OCI-LY1 (cell line): ENCODE measurements around the gene GPBAR1.
A peak's percentile ranks its signal among the peaks of the same experiment; 100 is the strongest.

ENCODE experiments used
- H2AFZ ChIP-seq: fragments of 200-600 bp; sonication (generic), shearing (Covaris generic); 2 replicates; pipeline ENCODE4 v1.6.0; 2014; ENCODE audit warnings: antibody characterized with exemption, mild to moderate bottlenecking, low read length
- H3F3A ChIP-seq: fragments of 200-600 bp; sonication (generic), shearing (Covaris generic); 2 replicates; pipeline ENCODE4 v1.6.0; 2014; ENCODE audit warnings: mild to moderate bottlenecking, antibody characterized with exemption, low read length, moderate library complexity; ENCODE audit not compliant: insufficient read depth
- H3K27ac ChIP-seq: fragments of 200-600 bp; sonication (generic); 2 replicates; pipeline ENCODE4 v1.5.1; 2014; ENCODE audit warnings: low read length, mixed run types, mild to moderate bottlenecking, low read depth; ENCODE audit not compliant: poor library complexity, severe bottlenecking
- H3K27me3 ChIP-seq: fragments of 200-600 bp; sonication (generic); 2 replicates; pipeline ENCODE4 v1.6.0; 2014; ENCODE audit warnings: antibody characterized with exemption, mild to moderate bottlenecking, low read length, moderate library complexity; ENCODE audit not compliant: insufficient read depth
- H3K36me3 ChIP-seq: fragments of 200-600 bp; sonication (generic); 2 replicates; pipeline ENCODE4 v1.6.1; 2014; ENCODE audit warnings: mild to moderate bottlenecking, antibody characterized with exemption, low read length, moderate library complexity, mixed read lengths; ENCODE audit not compliant: insufficient read depth
- H3K4me1 ChIP-seq: fragments of 200-600 bp; sonication (generic); 2 replicates; pipeline ENCODE4 v1.5.1; 2014; ENCODE audit warnings: mild to moderate bottlenecking, low read length, moderate library complexity; ENCODE audit not compliant: insufficient read depth, severe bottlenecking
- H3K4me2 ChIP-seq: fragments of 200-600 bp; sonication (generic), shearing (Covaris generic); 2 replicates; pipeline ENCODE4 v1.6.1; 2014; ENCODE audit warnings: low read length
- H3K4me3 ChIP-seq: fragments of 200-600 bp; sonication (generic); 2 replicates; pipeline ENCODE4 v1.5.1; 2014; ENCODE audit warnings: low read length, low read depth, mild to moderate bottlenecking, mixed read lengths; ENCODE audit not compliant: poor library complexity, severe bottlenecking
- H3K79me2 ChIP-seq: fragments of 200-600 bp; shearing (Covaris generic); 2 replicates; pipeline ENCODE4 v1.6.1; 2016; ENCODE audit warnings: mixed run types, low read length, mixed read lengths; ENCODE audit not compliant: insufficient read depth
- H3K9ac ChIP-seq: fragments of 200-600 bp; sonication (generic), shearing (Covaris generic); 2 replicates; pipeline ENCODE4 v1.6.1; 2014; ENCODE audit warnings: mild to moderate bottlenecking, low read length, mixed read lengths
- H3K9me2 ChIP-seq: fragments of 200-600 bp; sonication (generic), shearing (Covaris generic); 2 replicates; pipeline ENCODE4 v1.6.1; 2014; ENCODE audit warnings: low read depth, mild to moderate bottlenecking, low read length, mixed read lengths
- H3K9me3 ChIP-seq: fragments of 200-600 bp; shearing (Covaris generic); 2 replicates; pipeline ENCODE4 v1.6.1; 2014; ENCODE audit warnings: low read length, mixed read lengths
- H4K20me1 ChIP-seq: fragments of 200-600 bp; sonication (generic), shearing (Covaris generic); 2 replicates; pipeline ENCODE4 v1.6.0; 2016; ENCODE audit warnings: mild to moderate bottlenecking, low read length; ENCODE audit not compliant: insufficient read depth
- CTCF ChIP-seq: fragments of 200-600 bp; sonication (generic), shearing (Covaris generic); IDR thresholded peaks from 2 replicates; pipeline ENCODE4 v1.5.1; 2017; ENCODE audit warnings: mild to moderate bottlenecking, antibody characterized with exemption, low read length, moderate library complexity, mixed read lengths
- EZH2 ChIP-seq: fragments of 200-600 bp; sonication (generic), shearing (Covaris generic); IDR thresholded peaks from 2 replicates; pipeline ENCODE4 v1.8.0; 2017; ENCODE audit warnings: borderline replicate concordance, mixed run types, mild to moderate bottlenecking, antibody characterized with exemption, low read length, moderate library complexity, mixed read lengths

GPBAR1 gene

DNA sequence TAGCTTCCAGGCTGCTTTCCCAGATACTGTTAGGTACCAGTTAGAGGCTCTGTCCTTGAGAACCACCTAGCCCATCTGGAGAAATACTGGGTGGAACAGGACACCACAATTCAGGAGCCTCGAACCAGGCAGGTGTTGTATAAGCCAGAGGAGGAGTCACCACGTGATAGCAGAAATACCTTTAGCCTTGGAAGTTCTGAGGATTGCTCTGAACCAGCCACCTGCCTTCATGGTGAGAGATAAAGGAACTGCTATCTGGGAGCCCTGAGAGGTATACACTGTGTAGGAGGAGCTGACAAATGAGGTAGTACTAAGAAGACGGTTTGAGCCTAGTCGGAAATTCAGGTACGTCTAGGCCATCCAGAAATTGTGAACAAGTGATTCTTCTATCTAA, 7.6 kb upstream of the GPBAR1 start:
- Histone ChIP-seq H3K4me3 (no peak overlapping the region), H2AFZ (no peak overlapping the region), H3K4me2 (no peak overlapping the region), H3K27me3 (no peaks in the 10 kb centered on the region), H4K20me1 (no peaks in the 10 kb centered on the region), H3F3A (peaks cover 17% of the 10 kb centered on the region), H3K9me3 (no peaks in the 10 kb centered on the region), H3K9me2 (no peaks in the 10 kb centered on the region), H3K4me1 (peaks cover 4% of the 10 kb centered on the region), H3K27ac (no peak overlapping the region), H3K79me2 (no peaks in the 10 kb centered on the region), H3K36me3 (peaks cover 80% of the 10 kb centered on the region), H3K9ac (no peak overlapping the region)
- TF ChIP-seq CTCF = no peak
- TF ChIP-seq EZH2 = no peak

DNA sequence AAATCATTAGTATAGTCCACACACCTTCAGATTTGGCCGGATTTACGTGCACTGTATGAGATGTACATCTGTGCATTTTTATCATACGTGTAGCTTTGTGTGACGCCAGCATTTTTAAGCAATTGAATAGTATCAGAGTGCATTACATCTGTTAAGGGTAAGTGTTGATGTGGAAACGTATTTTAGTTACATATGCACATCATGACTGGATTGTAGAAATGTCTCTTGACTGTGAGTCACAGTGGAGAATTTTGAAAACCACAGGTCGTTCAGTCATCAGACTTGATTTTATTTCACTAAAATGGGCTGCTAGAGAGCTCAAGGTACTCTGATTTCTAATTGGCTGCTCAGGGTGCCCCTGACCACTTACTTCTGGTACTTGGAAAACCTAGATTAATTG, 5.4 kb upstream of the GPBAR1 start:
- no peak overlapping the region for H3K9ac ChIP-seq
- H3K27ac ChIP-seq = no peak overlapping the region
- no peaks in the 10 kb centered on the region for H3K27me3 ChIP-seq
- H3K4me1 ChIP-seq = peaks cover 4% of the 10 kb centered on the region
- no peaks in the 10 kb centered on the region for H3K9me3 ChIP-seq
- H3K79me2 ChIP-seq = no peaks in the 10 kb centered on the region
- H2AFZ ChIP-seq = no peak overlapping the region
- no peaks in the 10 kb centered on the region for H3K9me2 ChIP-seq
- H3K4me3 ChIP-seq = no peak overlapping the region
- H3K4me2 ChIP-seq = no peak overlapping the region
- H3F3A ChIP-seq = peaks cover 17% of the 10 kb centered on the region
- peaks cover 58% of the 10 kb centered on the region for H3K36me3 ChIP-seq
- no peaks in the 10 kb centered on the region for H4K20me1 ChIP-seq
- TF ChIP-seq EZH2 (no peak), CTCF (no peak)

- Histone ChIP-seq H2AFZ (no peak overlapping the region), H4K20me1 (no peaks in the 10 kb centered on the region), H3K4me1 (peaks cover 4% of the 10 kb centered on the region), H3K9me3 (no peaks in the 10 kb centered on the region), H3K4me2 (no peak overlapping the region), H3K27ac (peak overlapping the region; percentile 58), H3F3A (peaks cover 17% of the 10 kb centered on the region), H3K9ac (no peak overlapping the region), H3K36me3 (peaks cover 44% of the 10 kb centered on the region), H3K4me3 (no peak overlapping the region), H3K79me2 (no peaks in the 10 kb centered on the region), H3K27me3 (no peaks in the 10 kb centered on the region), H3K9me2 (no peaks in the 10 kb centered on the region)
- TF ChIP-seq EZH2 (no peak), CTCF (no peak)
Observed at GRCh38 chr2:218256612-218257350, 4.0 kb upstream of the GPBAR1 start.
